Measurements from ENCODE around the gene MSX2.

Gene MSX2

GRCh38 chr5:174718880-174719610 lies 5.3 kb upstream of the MSX2 start:
- no peak for DNase-seq (ENCODE audit: low spot score)

- DNase-seq (ENCODE audit: low spot score) = no peak
These were observed 4.4 kb upstream of the MSX2 start for GRCh38 chr5:174719793-174720611.

- DNase-seq (ENCODE audit: low spot score) = no peak
These were observed 3.5 kb upstream of the MSX2 start for GRCh38 chr5:174720612-174721529.

GRCh38 chr5:174721530-174722432 lies 2.6 kb upstream of the MSX2 start:
- DNase-seq (ENCODE audit: low spot score) = no peak

- no peak for DNase-seq (ENCODE audit: low spot score)
These were observed 1.9 kb upstream of the MSX2 start for GRCh38 chr5:174722500-174722899.

GRCh38 chr5:174723315-174723978 lies 935 bp upstream of the MSX2 start:
- DNase-seq (ENCODE audit: low spot score) = no peak

- DNase-seq (ENCODE audit: low spot score) = no peak
These were observed 351 bp upstream of the MSX2 start for GRCh38 chr5:174723979-174724483.

GRCh38 chr5:174725261-174725990 lies 1.0 kb downstream of the MSX2 start:
- no peak for DNase-seq (ENCODE audit: low spot score)

- DNase-seq (ENCODE audit: low spot score) = no peak
These were observed 1.7 kb downstream of the MSX2 start for GRCh38 chr5:174725991-174726601.

- DNase-seq (ENCODE audit: low spot score) = no peak
These were observed 2.8 kb downstream of the MSX2 start for GRCh38 chr5:174726916-174727793.

GRCh38 chr5:174727794-174728680 lies 3.7 kb downstream of the MSX2 start:
- DNase-seq (ENCODE audit: low spot score) = no peak

- no peak for DNase-seq (ENCODE audit: low spot score)
These were observed 4.8 kb downstream of the MSX2 start for GRCh38 chr5:174729075-174729680.

- no peak for DNase-seq (ENCODE audit: low spot score)
These were observed 7.0 kb downstream of the MSX2 start for GRCh38 chr5:174731214-174732035.

- no peak for DNase-seq (ENCODE audit: low spot score)
These were observed 7.9 kb downstream of the MSX2 start for GRCh38 chr5:174732036-174733020.

Data from kidney tubule cell (primary cell).